OCI-LY3 (cell line): ENCODE data around the gene LRBA.

ENCODE experiments used
- H2AFZ ChIP-seq: fragments of 200-600, 300-600 bp; shearing (Covaris generic); 2 replicates; pipeline ENCODE4 v1.6.0; 2014; ENCODE audit warnings: antibody characterized with exemption, low read depth, low read length
- H3K27ac ChIP-seq: fragments of 200-600, 300-600 bp; sonication (generic); 2 replicates; pipeline ENCODE4 v1.5.1; 2014; ENCODE audit warnings: mild to moderate bottlenecking, low read length, moderate library complexity, mixed read lengths
- H3K27me3 ChIP-seq: fragments of 200-600, 300-600 bp; sonication (generic); 2 replicates; pipeline ENCODE4 v1.6.1; 2014; ENCODE audit warnings: low read depth, low read length, mixed read lengths
- H3K36me3 ChIP-seq: fragments of 200-600, 300-600 bp; sonication (generic); replicated peaks from 2 replicates; pipeline ENCODE3; 2014; ENCODE audit warnings: low read depth, low read length, mixed read lengths
- H3K4me1 ChIP-seq: fragments of 300-600, 200-600 bp; sonication (generic); 2 replicates; pipeline ENCODE4 v1.6.1; 2014; ENCODE audit warnings: low read length, mixed read lengths
- H3K4me2 ChIP-seq: fragments of 200-600, 300-600 bp; sonication (generic); 2 replicates; pipeline ENCODE4 v1.6.1; 2014; ENCODE audit warnings: low read length, mixed read lengths
- H3K4me3 ChIP-seq: fragments of 300-600, 200-600 bp; sonication (generic); 2 replicates; pipeline ENCODE4 v1.5.1; 2014; ENCODE audit warnings: antibody characterized with exemption, mild to moderate bottlenecking, low read length, moderate library complexity
- H3K79me2 ChIP-seq: fragments of 300-600, 200-600 bp; shearing (Covaris generic); 2 replicates; pipeline ENCODE4 v1.6.1; 2014; ENCODE audit warnings: mild to moderate bottlenecking, low read length, mixed read lengths
- H3K9ac ChIP-seq: fragments of 300-600, 200-600 bp; shearing (Covaris generic); 2 replicates; pipeline ENCODE4 v1.6.0; 2014; ENCODE audit warnings: mild to moderate bottlenecking, low read length, moderate library complexity
- H3K9me3 ChIP-seq: fragments of 200-600, 300-600 bp; shearing (Covaris generic); 2 replicates; pipeline ENCODE4 v1.6.1; 2014; ENCODE audit warnings: low read length, mixed read lengths; ENCODE audit not compliant: insufficient read depth
- H4K20me1 ChIP-seq: fragments of 200-600, 300-600 bp; sonication (generic); 2 replicates; pipeline ENCODE4 v1.6.1; 2016; ENCODE audit warnings: low read length, mixed read lengths; ENCODE audit not compliant: insufficient read depth
- EZH2phosphoT487 ChIP-seq: fragments of 200-600 bp; shearing (Covaris generic); IDR thresholded peaks from 2 replicates; pipeline ENCODE4 v1.6.1; 2018; ENCODE audit warnings: antibody characterized with exemption, mixed run types, low read depth
- TF ChIP-seq, protein P1 (sequence below): fragments of 200-600, 300-600 bp; sonication (generic); IDR thresholded peaks from 2 replicates; pipeline ENCODE4 v1.5.1; 2014; ENCODE audit warnings: antibody characterized with exemption, low read length, low read depth

LRBA gene

GRCh38 chr4:150978738-150979575 lies 36.1 kb downstream of the LRBA start:
- no peak overlapping the region for H3K4me3 ChIP-seq
- no peak for TF ChIP-seq EZH2phosphoT487
- TF ChIP-seq, protein P1, sequence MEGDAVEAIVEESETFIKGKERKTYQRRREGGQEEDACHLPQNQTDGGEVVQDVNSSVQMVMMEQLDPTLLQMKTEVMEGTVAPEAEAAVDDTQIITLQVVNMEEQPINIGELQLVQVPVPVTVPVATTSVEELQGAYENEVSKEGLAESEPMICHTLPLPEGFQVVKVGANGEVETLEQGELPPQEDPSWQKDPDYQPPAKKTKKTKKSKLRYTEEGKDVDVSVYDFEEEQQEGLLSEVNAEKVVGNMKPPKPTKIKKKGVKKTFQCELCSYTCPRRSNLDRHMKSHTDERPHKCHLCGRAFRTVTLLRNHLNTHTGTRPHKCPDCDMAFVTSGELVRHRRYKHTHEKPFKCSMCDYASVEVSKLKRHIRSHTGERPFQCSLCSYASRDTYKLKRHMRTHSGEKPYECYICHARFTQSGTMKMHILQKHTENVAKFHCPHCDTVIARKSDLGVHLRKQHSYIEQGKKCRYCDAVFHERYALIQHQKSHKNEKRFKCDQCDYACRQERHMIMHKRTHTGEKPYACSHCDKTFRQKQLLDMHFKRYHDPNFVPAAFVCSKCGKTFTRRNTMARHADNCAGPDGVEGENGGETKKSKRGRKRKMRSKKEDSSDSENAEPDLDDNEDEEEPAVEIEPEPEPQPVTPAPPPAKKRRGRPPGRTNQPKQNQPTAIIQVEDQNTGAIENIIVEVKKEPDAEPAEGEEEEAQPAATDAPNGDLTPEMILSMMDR: no peak
- no peak overlapping the region for H3K9ac ChIP-seq
- H3K79me2 ChIP-seq: peaks cover 28% of the 10 kb centered on the region
- no peaks in the 10 kb centered on the region; the same call in 1 of the 2 replicates for H3K4me1 ChIP-seq
- H2AFZ ChIP-seq: no peak overlapping the region
- no peaks in the 10 kb centered on the region for H3K27me3 ChIP-seq
- H4K20me1 ChIP-seq: peaks cover 14% of the 10 kb centered on the region
- no peaks in the 10 kb centered on the region for H3K36me3 ChIP-seq
- H3K4me2 ChIP-seq: no peak overlapping the region
- H3K27ac ChIP-seq: no peak overlapping the region
- no peaks in the 10 kb centered on the region for H3K9me3 ChIP-seq

- Histone ChIP-seq H3K79me2 (peaks cover 37% of the 10 kb centered on the region), H3K9me3 (no peaks in the 10 kb centered on the region), H4K20me1 (peaks cover 22% of the 10 kb centered on the region), H3K4me2 (no peak overlapping the region), H3K27me3 (no peaks in the 10 kb centered on the region), H2AFZ (no peak overlapping the region), H3K36me3 (no peaks in the 10 kb centered on the region), H3K4me1 (no peaks in the 10 kb centered on the region; the same call in 1 of the 2 replicates), H3K27ac (no peak overlapping the region), H3K9ac (no peak overlapping the region), H3K4me3 (no peak overlapping the region)
- TF ChIP-seq, protein P1: no peak
- TF ChIP-seq EZH2phosphoT487: no peak
Observed at GRCh38 chr4:150976478-150977118, 38.5 kb downstream of the LRBA start.

DNA sequence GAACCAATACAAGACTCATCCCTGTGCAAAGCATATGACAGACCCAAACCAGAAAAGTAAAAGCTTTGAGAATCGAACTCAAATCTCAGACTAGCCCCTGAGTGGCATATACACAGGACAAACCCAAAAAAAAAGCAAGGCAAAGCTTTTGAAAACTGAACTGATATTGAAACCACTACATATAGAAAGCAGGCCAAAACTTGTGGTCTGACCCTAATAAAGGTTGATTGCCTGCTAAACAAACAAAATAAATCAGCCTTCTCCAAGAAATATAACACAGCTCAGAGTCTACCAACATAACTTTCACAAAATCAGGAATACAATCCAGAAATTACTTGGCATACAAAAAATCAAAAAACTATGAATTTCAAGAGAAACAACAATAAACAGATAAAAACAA lies 40.3 kb downstream of the LRBA start:
- Histone ChIP-seq H3K36me3 (no peaks in the 10 kb centered on the region), H3K79me2 (peaks cover 36% of the 10 kb centered on the region), H3K27ac (no peak overlapping the region), H4K20me1 (peaks cover 33% of the 10 kb centered on the region), H3K4me2 (no peak overlapping the region), H3K9me3 (no peaks in the 10 kb centered on the region), H3K4me1 (peaks cover 9% of the 10 kb centered on the region), H3K9ac (no peak overlapping the region), H3K27me3 (no peaks in the 10 kb centered on the region), H3K4me3 (no peak overlapping the region), H2AFZ (no peak overlapping the region)
- TF ChIP-seq EZH2phosphoT487: no peak

- no peak for TF ChIP-seq EZH2phosphoT487
- TF ChIP-seq, protein P1: no peak
- H3K4me3 ChIP-seq: no peak overlapping the region
Observed at GRCh38 chr4:150974252-150974640, 40.8 kb downstream of the LRBA start.

More at GRCh38 chr4:150974252-150974640, 40.8 kb downstream of the LRBA start:
- Histone ChIP-seq H3K9me3 (no peaks in the 10 kb centered on the region), H3K27ac (no peak overlapping the region), H3K79me2 (peaks cover 39% of the 10 kb centered on the region), H3K9ac (no peak overlapping the region), H3K27me3 (no peaks in the 10 kb centered on the region), H3K36me3 (no peaks in the 10 kb centered on the region), H3K4me1 (peaks cover 9% of the 10 kb centered on the region), H4K20me1 (peaks cover 35% of the 10 kb centered on the region), H3K4me2 (no peak overlapping the region), H2AFZ (no peak overlapping the region)
